RWPE2 (cell line): ENCODE results near the gene ZNF579.

Source experiments
- ATAC-seq: fragments of 200-7000 bp; cut with Tn5 transposase; 3 replicates; pipeline ENCODE4 v1.9.1; 2021; ENCODE audit warnings: low read depth
- DNase-seq: peaks from one replicate; pipeline ENCODE4 v3.0.0-alpha.2; 2020; ENCODE audit warnings: low spot score
- H3K27ac ChIP-seq: fragments of 450-650 bp; 2 replicates; pipeline ENCODE4 v1.5.1; 2017; ENCODE audit warnings: mild to moderate bottlenecking; ENCODE audit not compliant: poor library complexity, severe bottlenecking
- H3K27me3 ChIP-seq: fragments of 250-450 bp; sonication (Bioruptor Pico); 2 replicates; pipeline ENCODE4 v1.5.1; 2021; ENCODE audit warnings: mild to moderate bottlenecking, moderate library complexity; ENCODE audit not compliant: insufficient read depth, poor library complexity, severe bottlenecking
- H3K36me3 ChIP-seq: fragments of 250-450 bp; sonication (Bioruptor Pico); 2 replicates; pipeline ENCODE4 v1.5.1; 2020; ENCODE audit warnings: low read depth, mild to moderate bottlenecking, moderate library complexity
- H3K4me1 ChIP-seq: fragments of 250-450 bp; sonication (Bioruptor Pico); 2 replicates; pipeline ENCODE4 v1.5.1; 2021; ENCODE audit warnings: mild to moderate bottlenecking, moderate library complexity; ENCODE audit not compliant: insufficient read depth, poor library complexity, severe bottlenecking
- H3K4me3 ChIP-seq: fragments of 250-450 bp; sonication (Bioruptor Pico); 2 replicates; pipeline ENCODE4 v1.5.1; 2021; ENCODE audit warnings: mild to moderate bottlenecking, moderate library complexity; ENCODE audit not compliant: severe bottlenecking
- H3K9me3 ChIP-seq: fragments of 250-450 bp; sonication (Bioruptor Pico); 2 replicates; pipeline ENCODE4 v1.5.1; 2021; ENCODE audit warnings: mild to moderate bottlenecking, moderate library complexity; ENCODE audit not compliant: severe bottlenecking
- TF ChIP-seq, protein P1 (sequence below): fragments of 450-650 bp; IDR thresholded peaks from one replicate; pipeline ENCODE4 v1.5.1; 2017; ENCODE audit warnings: mild to moderate bottlenecking, moderate library complexity; ENCODE audit not compliant: poor library complexity, severe bottlenecking

ZNF579 gene

DNA sequence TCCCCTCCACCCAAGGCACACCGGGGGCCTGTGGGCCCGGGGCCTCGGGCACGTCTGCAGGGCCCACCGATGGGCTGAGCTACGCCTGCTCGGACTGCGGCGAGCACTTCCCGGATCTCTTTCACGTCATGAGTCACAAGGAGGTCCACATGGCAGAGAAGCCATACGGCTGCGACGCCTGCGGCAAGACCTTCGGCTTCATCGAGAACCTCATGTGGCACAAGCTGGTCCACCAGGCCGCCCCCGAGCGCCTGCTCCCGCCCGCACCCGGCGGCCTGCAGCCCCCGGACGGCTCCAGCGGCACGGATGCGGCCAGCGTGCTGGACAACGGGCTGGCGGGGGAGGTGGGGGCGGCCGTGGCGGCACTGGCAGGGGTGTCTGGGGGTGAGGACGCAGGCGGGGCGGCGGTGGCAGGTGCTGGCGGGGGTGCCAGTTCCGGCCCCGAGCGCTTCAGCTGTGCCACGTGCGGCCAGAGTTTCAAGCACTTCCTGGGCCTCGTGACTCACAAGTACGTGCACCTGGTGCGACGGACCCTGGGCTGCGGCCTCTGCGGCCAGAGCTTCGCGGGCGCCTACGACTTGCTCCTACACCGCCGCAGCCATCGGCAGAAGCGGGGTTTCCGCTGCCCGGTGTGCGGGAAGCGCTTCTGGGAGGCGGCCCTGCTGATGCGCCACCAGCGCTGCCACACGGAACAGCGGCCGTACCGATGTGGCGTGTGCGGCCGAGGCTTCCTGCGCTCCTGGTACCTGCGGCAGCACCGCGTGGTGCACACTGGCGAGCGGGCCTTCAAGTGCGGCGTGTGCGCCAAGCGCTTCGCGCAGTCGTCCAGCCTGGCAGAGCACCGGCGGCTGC is 35.1 kb upstream of the ZNF579 start:
- ATAC-seq: no peak
- TF ChIP-seq, protein P1, sequence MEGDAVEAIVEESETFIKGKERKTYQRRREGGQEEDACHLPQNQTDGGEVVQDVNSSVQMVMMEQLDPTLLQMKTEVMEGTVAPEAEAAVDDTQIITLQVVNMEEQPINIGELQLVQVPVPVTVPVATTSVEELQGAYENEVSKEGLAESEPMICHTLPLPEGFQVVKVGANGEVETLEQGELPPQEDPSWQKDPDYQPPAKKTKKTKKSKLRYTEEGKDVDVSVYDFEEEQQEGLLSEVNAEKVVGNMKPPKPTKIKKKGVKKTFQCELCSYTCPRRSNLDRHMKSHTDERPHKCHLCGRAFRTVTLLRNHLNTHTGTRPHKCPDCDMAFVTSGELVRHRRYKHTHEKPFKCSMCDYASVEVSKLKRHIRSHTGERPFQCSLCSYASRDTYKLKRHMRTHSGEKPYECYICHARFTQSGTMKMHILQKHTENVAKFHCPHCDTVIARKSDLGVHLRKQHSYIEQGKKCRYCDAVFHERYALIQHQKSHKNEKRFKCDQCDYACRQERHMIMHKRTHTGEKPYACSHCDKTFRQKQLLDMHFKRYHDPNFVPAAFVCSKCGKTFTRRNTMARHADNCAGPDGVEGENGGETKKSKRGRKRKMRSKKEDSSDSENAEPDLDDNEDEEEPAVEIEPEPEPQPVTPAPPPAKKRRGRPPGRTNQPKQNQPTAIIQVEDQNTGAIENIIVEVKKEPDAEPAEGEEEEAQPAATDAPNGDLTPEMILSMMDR: no peak
- no peak overlapping the region for H3K4me3 ChIP-seq
- no peak overlapping the region for H3K27ac ChIP-seq
- no peaks in the 10 kb centered on the region for H3K9me3 ChIP-seq
- no peaks in the 10 kb centered on the region for H3K4me1 ChIP-seq
- H3K36me3 ChIP-seq: peaks cover 17% of the 10 kb centered on the region
- H3K27me3 ChIP-seq: no peaks in the 10 kb centered on the region
- DNase-seq: no peak

DNA sequence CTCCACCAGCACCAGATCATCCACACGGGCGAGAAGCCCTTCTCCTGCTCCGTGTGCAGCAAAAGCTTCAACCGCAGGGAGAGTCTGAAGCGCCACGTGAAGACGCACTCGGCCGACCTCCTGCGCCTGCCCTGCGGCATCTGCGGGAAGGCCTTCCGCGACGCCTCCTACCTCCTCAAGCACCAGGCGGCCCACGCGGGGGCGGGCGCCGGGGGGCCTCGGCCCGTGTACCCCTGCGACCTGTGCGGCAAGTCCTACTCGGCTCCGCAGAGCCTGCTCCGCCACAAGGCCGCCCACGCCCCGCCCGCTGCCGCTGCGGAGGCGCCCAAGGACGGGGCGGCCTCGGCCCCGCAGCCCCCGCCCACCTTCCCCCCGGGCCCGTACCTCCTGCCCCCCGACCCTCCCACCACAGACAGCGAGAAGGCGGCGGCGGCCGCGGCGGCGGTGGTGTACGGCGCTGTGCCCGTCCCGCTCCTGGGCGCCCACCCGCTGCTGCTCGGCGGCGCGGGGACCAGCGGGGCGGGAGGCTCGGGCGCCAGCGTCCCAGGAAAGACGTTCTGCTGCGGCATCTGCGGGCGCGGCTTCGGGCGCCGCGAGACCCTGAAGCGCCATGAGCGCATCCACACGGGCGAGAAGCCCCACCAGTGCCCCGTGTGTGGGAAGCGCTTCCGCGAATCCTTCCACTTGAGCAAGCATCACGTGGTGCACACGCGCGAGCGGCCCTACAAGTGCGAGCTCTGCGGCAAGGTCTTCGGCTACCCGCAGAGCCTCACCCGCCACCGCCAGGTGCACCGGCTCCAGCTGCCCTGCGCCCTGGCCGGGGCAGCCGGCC is 34.3 kb upstream of the ZNF579 start:
- DNase-seq (no peak), ATAC-seq (no peak)
- H3K36me3 ChIP-seq: peaks cover 24% of the 10 kb centered on the region
- no peak overlapping the region for H3K27ac ChIP-seq
- TF ChIP-seq, protein P1: no peak
- no peaks in the 10 kb centered on the region for H3K27me3 ChIP-seq
- H3K4me3 ChIP-seq: no peak overlapping the region
- no peaks in the 10 kb centered on the region for H3K4me1 ChIP-seq
- H3K9me3 ChIP-seq: no peaks in the 10 kb centered on the region

DNA sequence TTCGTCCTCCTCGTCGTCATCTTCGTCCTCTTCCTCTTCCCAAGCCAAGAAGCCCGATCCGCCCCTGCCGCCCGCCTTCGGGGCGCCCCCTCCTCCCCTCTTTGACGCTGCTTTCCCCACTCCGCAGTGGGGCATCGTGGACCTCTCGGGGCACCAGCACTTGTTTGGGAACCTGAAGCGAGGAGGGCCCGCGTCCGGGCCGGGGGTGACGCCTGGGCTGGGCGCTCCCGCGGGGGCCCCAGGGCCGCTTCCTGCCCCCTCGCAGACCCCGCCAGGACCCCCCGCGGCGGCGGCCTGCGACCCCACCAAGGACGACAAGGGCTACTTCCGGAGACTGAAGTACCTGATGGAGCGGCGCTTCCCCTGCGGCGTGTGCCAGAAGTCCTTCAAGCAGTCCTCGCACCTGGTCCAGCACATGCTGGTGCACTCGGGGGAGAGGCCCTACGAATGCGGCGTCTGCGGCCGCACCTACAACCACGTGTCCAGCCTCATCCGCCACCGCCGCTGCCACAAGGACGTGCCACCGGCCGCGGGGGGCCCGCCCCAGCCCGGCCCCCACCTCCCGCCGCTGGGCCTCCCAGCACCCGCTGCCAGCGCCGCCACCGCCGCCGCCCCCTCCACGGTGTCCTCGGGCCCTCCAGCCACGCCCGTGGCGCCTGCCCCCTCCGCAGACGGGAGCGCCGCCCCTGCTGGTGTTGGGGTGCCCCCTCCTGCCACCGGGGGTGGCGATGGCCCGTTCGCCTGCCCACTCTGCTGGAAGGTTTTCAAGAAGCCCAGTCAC is 33.5 kb upstream of the ZNF579 start:
- Histone ChIP-seq H3K27me3 (no peaks in the 10 kb centered on the region), H3K4me3 (no peak overlapping the region), H3K4me1 (no peaks in the 10 kb centered on the region), H3K9me3 (no peaks in the 10 kb centered on the region), H3K36me3 (peaks cover 32% of the 10 kb centered on the region), H3K27ac (no peak overlapping the region)
- no peak for ATAC-seq
- DNase-seq: no peak
- TF ChIP-seq, protein P1: no peak

- peaks cover 37% of the 10 kb centered on the region for H3K36me3 ChIP-seq
These were observed 32.7 kb upstream of the ZNF579 start for GRCh38 chr19:55613396-55613795.

More at GRCh38 chr19:55613396-55613795, 32.7 kb upstream of the ZNF579 start:
- Histone ChIP-seq H3K9me3 (no peaks in the 10 kb centered on the region), H3K4me1 (no peaks in the 10 kb centered on the region), H3K27me3 (no peaks in the 10 kb centered on the region), H3K27ac (no peak overlapping the region), H3K4me3 (no peak overlapping the region)
- ATAC-seq (no peak), DNase-seq (no peak)
- TF ChIP-seq, protein P1: no peak
